Stimulated activated naive B cell treated with anti-CD40 and anti-IgM and Interleukin-4, amounts not matched to agents 10 μg/mL and 1 μg/mL and 100 μg/mL, for 72 hours (primary cell): ENCODE measurements around the gene SLC12A7.

Experiments used
- ATAC-seq, 2 donors: fragments of 150-1000 bp; cut with Tn5 transposase; replicated peaks; 2 replicates each; pipeline ENCODE4 v1.10.0; 2021; ENCODE audit warnings: moderate library complexity in 1 of 2
- DNase-seq: peaks from one replicate; pipeline ENCODE4 v3.0.0; 2021
- H3K27ac Mint-ChIP-seq: one replicate; pipeline ENCODE4 v1.8.0; 2022; ENCODE audit warnings: mild to moderate bottlenecking, mixed read lengths
- H3K27me3 Mint-ChIP-seq, 2 donors: one replicate each; pipeline ENCODE4 v1.8.0; 2022; ENCODE audit warnings: mixed read lengths in 2 of 2
- H3K36me3 Mint-ChIP-seq, 2 donors: one replicate each; pipeline ENCODE4 v1.8.0; 2022; ENCODE audit warnings: mixed read lengths in 2 of 2, mild to moderate bottlenecking in 1 of 2
- H3K4me1 Mint-ChIP-seq, 2 donors: one replicate each; pipeline ENCODE4 v1.8.0; 2022; ENCODE audit warnings: mixed read lengths in 2 of 2, mild to moderate bottlenecking in 1 of 2
- H3K4me3 Mint-ChIP-seq, 2 donors: one replicate each; pipeline ENCODE4 v1.8.0; 2022; ENCODE audit warnings: mild to moderate bottlenecking in 2 of 2, mixed read lengths in 2 of 2, moderate library complexity in 1 of 2
- H3K9me3 Mint-ChIP-seq, 2 donors: one replicate each; pipeline ENCODE4 v1.8.0; 2022; ENCODE audit warnings: mixed read lengths in 2 of 2, mild to moderate bottlenecking in 1 of 2

Gene SLC12A7

DNA sequence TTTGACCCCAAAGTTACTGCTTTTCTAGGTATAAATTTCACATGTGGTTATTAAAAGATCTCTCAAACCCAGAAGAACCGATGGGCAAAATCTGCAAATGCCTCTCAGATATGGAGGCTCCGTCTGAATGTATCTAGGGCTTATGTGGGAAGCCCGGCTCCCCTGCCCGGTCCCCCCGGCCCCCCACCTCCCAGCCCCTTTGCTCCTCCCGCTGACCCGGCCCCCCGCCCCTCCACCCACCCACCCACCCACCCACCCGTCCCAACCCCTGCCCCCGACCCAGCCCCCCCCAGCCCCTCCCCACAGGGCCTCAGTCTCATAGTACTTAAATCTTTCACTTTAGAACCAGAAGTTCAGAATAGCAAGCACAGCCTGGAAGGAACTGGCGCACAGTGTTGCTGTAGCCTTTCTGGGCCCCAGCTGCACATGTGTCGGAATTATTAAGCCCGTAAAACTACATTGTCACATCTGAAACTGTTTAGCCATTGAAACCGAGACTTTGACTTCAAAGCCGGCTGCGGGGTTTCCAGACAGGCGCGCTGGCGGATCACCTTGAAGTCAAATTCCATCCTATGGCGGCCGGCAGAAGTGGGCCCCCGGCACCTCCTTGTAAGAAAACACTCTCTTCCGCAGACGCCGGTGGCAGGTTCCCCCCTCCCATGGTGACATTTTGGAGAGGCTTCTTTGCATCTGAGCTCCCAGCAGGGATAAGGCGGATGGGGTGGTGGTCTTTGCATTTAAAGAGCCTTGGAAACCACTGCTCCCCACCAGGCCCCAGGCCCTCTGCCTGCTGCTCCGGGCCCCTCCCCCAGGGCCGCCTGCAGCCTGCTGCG lies 90.5 kb downstream of the SLC12A7 start:
- no peak for ATAC-seq

DNA sequence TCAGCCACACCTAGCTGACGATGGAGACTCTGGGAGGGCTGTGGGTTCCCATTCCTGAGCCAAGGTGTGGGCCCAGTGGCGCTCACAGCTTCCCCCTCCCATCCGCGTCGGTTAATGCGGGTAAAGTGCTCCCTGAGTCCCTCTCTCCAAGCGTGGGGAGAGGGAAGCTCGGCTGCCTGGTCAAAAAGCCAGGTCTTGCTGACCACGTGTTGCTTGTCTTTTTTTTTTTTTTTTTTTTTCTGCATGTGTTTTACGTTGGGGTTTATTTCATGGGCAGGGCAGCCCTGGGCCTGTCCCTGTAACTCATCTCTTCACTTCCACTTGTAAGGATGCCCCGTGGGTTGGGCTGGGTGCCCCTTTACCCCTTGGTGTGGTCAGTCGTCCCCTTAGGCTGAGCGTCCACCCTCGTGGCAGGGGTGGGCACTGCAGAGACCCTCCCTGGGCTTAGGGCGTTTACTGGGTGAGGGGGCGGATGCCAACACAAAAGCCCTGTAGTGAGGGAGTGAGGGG lies 91.4 kb downstream of the SLC12A7 start:
- no peak overlapping the region for H3K27ac Mint-ChIP-seq
- ATAC-seq (no peak), DNase-seq (no peak)
- H3K4me3 Mint-ChIP-seq: no peak overlapping the region
- H3K27me3 Mint-ChIP-seq: peaks cover 0 to 3% of the 10 kb centered on the region in 2 donors
- no peaks in the 10 kb centered on the region for H3K36me3 Mint-ChIP-seq
- H3K9me3 Mint-ChIP-seq: no peaks in the 10 kb centered on the region
- no peaks in the 10 kb centered on the region for H3K4me1 Mint-ChIP-seq

More for the DNA sequence above, 90.5 kb downstream of the SLC12A7 start:
- Mint-ChIP-seq H3K27me3 (peaks cover 0 to 3% of the 10 kb centered on the region in 2 donors), H3K9me3 (no peaks in the 10 kb centered on the region), H3K36me3 (no peaks in the 10 kb centered on the region), H3K27ac (no peak overlapping the region), H3K4me3 (no peak overlapping the region), H3K4me1 (no peaks in the 10 kb centered on the region)
- DNase-seq: no peak

GRCh38 chr5:1019001-1019905 lies 92.6 kb downstream of the SLC12A7 start:
- Mint-ChIP-seq H3K36me3 (no peaks in the 10 kb centered on the region), H3K4me1 (no peaks in the 10 kb centered on the region), H3K27ac (no peak overlapping the region), H3K27me3 (peaks cover 0 to 3% of the 10 kb centered on the region in 2 donors), H3K9me3 (no peaks in the 10 kb centered on the region), H3K4me3 (no peak overlapping the region)
- ATAC-seq: no peak
- no peak for DNase-seq

- ATAC-seq (no peak), DNase-seq (no peak)
- no peaks in the 10 kb centered on the region for H3K9me3 Mint-ChIP-seq
- H3K36me3 Mint-ChIP-seq: no peaks in the 10 kb centered on the region
- peaks cover 0 to 3% of the 10 kb centered on the region in 2 donors for H3K27me3 Mint-ChIP-seq
- no peak overlapping the region for H3K4me3 Mint-ChIP-seq
- H3K4me1 Mint-ChIP-seq: no peaks in the 10 kb centered on the region
- H3K27ac Mint-ChIP-seq: no peak overlapping the region
Observed at GRCh38 chr5:1018596-1018995, 93.3 kb downstream of the SLC12A7 start.

GRCh38 chr5:1017691-1018455 lies 94.0 kb downstream of the SLC12A7 start:
- DNase-seq (no peak), ATAC-seq (no peak)
- Mint-ChIP-seq H3K4me1 (no peaks in the 10 kb centered on the region), H3K27ac (no peak overlapping the region), H3K36me3 (no peaks in the 10 kb centered on the region), H3K9me3 (no peaks in the 10 kb centered on the region), H3K4me3 (no peak overlapping the region), H3K27me3 (peaks cover 4 to 5% of the 10 kb centered on the region in 2 donors)

GRCh38 chr5:1017056-1017455 lies 94.8 kb downstream of the SLC12A7 start:
- Mint-ChIP-seq H3K27me3 (peaks cover 9 to 11% of the 10 kb centered on the region in 2 donors), H3K4me3 (no peak overlapping the region), H3K9me3 (no peaks in the 10 kb centered on the region), H3K36me3 (no peaks in the 10 kb centered on the region), H3K4me1 (no peaks in the 10 kb centered on the region), H3K27ac (no peak overlapping the region)
- ATAC-seq (no peak), DNase-seq (no peak)

GRCh38 chr5:1016476-1016875 lies 95.4 kb downstream of the SLC12A7 start:
- Mint-ChIP-seq H3K27me3 (peaks cover 14 to 16% of the 10 kb centered on the region in 2 donors), H3K36me3 (no peaks in the 10 kb centered on the region), H3K4me1 (peaks cover under 1% of the 10 kb centered on the region in 2 donors), H3K9me3 (no peaks in the 10 kb centered on the region), H3K4me3 (no peak overlapping the region), H3K27ac (no peak overlapping the region)
- DNase-seq (no peak), ATAC-seq (no peak)

DNA sequence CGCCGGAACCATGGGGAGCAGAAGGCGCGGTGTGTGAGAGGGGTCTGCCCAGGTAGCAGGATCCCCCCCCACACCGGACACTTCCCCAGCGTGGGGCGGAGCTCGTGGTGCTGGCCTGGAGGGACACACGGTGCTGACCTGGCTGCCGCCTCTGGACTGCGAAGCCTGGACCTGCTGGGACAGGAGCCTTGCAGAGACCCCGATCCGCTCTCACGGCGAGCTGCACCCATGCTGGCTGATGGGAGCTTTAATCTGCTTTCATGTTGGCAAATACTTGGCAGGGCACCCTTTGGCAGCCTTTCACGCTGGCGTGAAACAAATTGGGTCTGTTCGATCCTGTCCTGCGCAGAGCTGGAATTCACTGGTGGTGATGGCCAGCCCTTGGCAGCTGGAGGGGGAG lies 95.8 kb downstream of the SLC12A7 start:
- H3K4me1 Mint-ChIP-seq: peaks cover 4 to 5% of the 10 kb centered on the region in 2 donors
- H3K36me3 Mint-ChIP-seq: no peaks in the 10 kb centered on the region
- no peak overlapping the region for H3K27ac Mint-ChIP-seq
- H3K4me3 Mint-ChIP-seq: no peak overlapping the region
- H3K27me3 Mint-ChIP-seq: peaks cover 19 to 21% of the 10 kb centered on the region in 2 donors
- DNase-seq: no peak
- ATAC-seq: no peak
- no peaks in the 10 kb centered on the region for H3K9me3 Mint-ChIP-seq

GRCh38 chr5:1015507-1015906 lies 96.4 kb downstream of the SLC12A7 start:
- H3K4me3 Mint-ChIP-seq: no peak overlapping the region

DNA sequence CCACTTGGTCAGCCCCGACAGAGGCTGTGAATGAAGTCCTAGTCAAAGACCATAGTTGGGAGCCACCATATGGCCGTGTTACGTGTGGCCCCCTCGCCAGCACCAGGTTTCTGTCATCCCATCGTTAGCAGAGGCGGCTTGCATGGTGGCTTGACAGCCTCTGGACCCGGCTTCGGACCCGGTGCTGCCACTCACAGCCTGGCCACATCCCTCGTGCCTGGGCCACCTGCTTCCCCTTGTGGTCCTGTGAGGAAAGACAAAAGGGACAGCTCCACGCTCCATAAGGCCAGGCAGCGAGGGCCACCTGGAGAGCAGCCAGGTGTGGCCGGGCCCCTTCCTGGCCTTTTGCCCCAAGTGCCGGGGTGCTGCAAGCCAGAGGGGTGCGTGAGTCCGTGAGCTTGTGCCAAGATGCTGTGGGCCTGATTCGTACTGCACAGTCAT lies 97.1 kb downstream of the SLC12A7 start:
- H3K4me1 Mint-ChIP-seq: peaks cover 9 to 15% of the 10 kb centered on the region in 2 donors
- H3K4me3 Mint-ChIP-seq: no peak overlapping the region
- H3K9me3 Mint-ChIP-seq: no peaks in the 10 kb centered on the region
- DNase-seq (no peak), ATAC-seq (no peak)
- H3K27ac Mint-ChIP-seq: no peak overlapping the region
- H3K36me3 Mint-ChIP-seq: no peaks in the 10 kb centered on the region
- H3K27me3 Mint-ChIP-seq: peaks cover 31 to 33% of the 10 kb centered on the region in 2 donors

More at GRCh38 chr5:1015507-1015906, 96.4 kb downstream of the SLC12A7 start:
- DNase-seq (no peak), ATAC-seq (no peak)
- Mint-ChIP-seq H3K27ac (no peak overlapping the region), H3K4me1 (peaks cover 4 to 8% of the 10 kb centered on the region in 2 donors), H3K36me3 (no peaks in the 10 kb centered on the region), H3K9me3 (no peaks in the 10 kb centered on the region), H3K27me3 (peaks cover 24 to 26% of the 10 kb centered on the region in 2 donors)

DNA sequence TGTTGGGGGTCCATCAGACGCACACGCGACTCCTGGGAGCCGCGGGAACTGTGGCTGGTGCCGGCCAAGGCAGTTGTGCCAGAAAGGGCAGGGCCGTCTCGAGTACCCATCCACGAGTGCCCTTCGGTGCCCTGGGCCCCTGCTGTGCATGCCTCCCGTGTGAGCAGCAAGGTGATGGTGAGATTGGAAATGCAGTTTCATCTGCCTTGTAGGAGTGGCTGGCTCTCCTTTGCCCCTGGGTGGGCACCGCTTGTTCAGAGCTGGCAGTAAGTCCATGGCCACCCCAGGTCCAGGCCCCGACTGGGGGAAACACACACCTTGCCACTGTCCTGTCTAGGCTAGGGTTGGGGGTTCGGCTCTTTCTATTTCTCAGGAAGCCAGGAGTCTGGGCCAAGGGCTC lies 97.5 kb downstream of the SLC12A7 start:
- no peaks in the 10 kb centered on the region for H3K9me3 Mint-ChIP-seq
- H3K27me3 Mint-ChIP-seq: peaks cover 35 to 38% of the 10 kb centered on the region in 2 donors
- H3K4me1 Mint-ChIP-seq: peaks cover 12 to 18% of the 10 kb centered on the region in 2 donors
- ATAC-seq: no peak
- H3K4me3 Mint-ChIP-seq: no peak overlapping the region
- H3K36me3 Mint-ChIP-seq: no peaks in the 10 kb centered on the region
- H3K27ac Mint-ChIP-seq: no peak overlapping the region
- DNase-seq: no peak

- H3K4me1 Mint-ChIP-seq: peaks cover 12 to 18% of the 10 kb centered on the region in 2 donors
- peaks cover 35 to 38% of the 10 kb centered on the region in 2 donors for H3K27me3 Mint-ChIP-seq
- no peaks in the 10 kb centered on the region for H3K9me3 Mint-ChIP-seq
- H3K36me3 Mint-ChIP-seq: no peaks in the 10 kb centered on the region
- no peak overlapping the region for H3K27ac Mint-ChIP-seq
- no peak for DNase-seq
- no peak overlapping the region for H3K4me3 Mint-ChIP-seq
- ATAC-seq: no peak
Observed at GRCh38 chr5:1013948-1014301, 97.9 kb downstream of the SLC12A7 start.

DNA sequence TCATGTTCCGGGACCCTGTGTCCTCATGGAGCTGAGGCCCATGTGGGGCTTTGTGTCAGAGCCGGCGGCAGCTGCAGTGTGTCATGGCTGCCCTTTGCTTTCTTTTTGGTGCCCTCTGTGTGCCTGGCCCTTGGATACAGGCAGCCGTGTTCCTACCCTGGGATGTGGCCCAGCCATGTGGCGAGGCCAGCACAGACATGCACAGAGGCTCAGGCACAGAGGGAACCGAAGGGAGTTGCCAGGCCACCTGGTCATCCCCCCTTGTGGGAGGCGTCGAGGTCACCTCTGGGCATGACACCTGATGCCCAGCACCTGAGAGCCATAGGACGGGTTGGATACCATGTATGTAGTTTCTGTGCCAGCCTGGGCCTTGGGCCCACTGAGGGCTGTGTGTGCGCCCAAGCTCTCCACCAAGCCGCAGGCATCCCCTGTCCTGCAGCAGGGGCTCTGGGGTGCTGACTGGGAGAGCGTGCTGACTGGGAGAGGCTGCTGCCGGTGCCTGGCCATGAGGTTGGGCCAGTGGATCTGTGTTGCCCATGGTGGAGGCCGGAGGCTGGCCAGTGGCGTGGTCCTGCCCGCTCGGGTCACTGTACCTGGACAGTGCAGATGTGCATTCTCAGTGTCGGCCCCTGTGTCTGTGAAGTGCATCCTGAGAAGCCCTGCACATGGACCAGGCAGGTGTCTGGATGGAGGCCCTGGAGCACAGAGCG lies 98.5 kb downstream of the SLC12A7 start:
- peaks cover 12 to 18% of the 10 kb centered on the region in 2 donors for H3K4me1 Mint-ChIP-seq
- peaks cover 35 to 38% of the 10 kb centered on the region in 2 donors for H3K27me3 Mint-ChIP-seq
- ATAC-seq (no peak), DNase-seq (no peak)
- no peak overlapping the region for H3K4me3 Mint-ChIP-seq
- no peaks in the 10 kb centered on the region for H3K36me3 Mint-ChIP-seq
- no peak overlapping the region for H3K27ac Mint-ChIP-seq
- H3K9me3 Mint-ChIP-seq: no peaks in the 10 kb centered on the region
